NCI-H1048 (cell line): ENCODE data around the gene TMEM86A.

Source experiments
- DNase-seq: peaks from one replicate; lab custom pipeline; 2025; lab: John Stamatoyannopoulos, UW

TMEM86A gene

DNA sequence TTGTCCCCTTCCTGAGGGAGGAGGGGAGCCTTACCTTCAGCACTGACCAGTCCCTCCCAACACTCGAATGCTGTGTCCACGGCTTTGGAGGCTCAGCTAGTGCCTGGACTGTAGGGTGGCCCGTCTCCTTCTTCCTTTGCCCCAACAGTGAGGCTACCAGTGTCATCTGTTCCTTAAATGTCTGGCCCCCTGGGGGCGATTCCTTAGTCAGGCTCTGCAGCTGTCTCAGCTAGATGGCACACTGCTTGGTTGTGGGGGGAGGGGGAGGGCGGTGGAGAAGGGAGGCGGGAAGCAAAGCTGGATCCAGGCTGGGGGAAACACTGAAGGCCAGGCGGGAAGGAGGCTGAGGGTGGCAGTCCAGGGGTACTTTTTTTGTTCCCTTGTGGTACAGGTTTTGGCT lies 27.5 kb downstream of the TMEM86A start, which contains the start of gene IGSF22:
Gene IGSF22 (minus strand): TSS at position 149 of the 400 bp plus-strand sequence. CDS start 1,952 bp downstream, outside the sequence.
- DNase-seq, result no peak

DNA sequence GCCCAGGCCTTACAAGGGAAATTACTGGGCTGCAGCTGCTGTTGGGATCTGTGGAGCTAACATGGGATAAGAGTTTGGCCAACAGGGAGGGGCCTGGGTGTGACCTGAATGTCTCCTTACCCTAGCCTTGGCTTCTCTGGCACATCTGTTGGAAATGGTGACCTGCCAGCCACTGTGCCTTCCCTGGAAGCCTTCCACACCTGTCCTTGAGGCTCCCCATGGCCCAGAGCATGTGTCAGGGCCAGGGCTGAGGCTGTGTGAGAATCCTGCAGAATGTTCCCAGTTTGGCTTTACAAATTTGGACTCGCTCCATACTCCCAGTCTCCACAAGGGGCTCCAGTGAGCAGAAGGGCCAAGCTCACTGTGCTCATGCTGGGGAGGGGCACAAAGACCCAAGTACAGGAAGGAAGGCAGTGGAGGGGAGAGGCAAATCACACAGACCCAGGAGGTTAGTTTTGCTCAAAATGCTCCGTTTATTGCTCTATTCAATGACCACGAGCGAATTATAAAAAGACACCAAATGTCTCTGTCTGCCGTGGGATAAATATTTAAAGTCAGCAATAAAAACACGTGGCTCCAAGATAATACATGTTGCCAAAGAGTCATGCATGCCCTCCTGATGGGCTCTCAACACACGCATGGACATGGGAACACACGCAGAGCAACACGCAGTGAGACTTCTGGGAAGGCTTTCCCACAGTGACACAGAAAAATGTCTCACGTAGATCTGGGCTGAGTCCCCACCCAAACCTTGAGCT lies 29.1 kb downstream of the TMEM86A start:
- no peak for DNase-seq

DNA sequence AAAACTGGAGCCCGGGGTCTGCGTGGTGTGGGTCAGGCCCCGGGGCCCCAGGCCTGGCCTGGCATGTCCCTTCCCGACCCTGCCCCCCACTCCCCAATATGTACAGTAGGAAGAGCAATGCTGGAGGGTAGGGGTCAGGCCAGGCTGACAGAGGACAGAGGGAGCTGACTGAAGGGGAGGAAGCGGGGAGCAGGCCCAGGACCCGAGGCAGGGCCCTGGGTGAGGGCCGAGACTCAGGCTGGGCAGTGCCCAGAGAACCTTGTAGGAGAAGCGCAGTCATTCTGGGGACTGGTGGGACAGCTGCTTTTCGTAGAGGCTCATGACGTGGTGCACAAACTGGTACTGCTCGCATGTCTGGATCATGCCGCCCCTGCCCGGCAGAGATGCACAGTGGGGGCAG lies 30.1 kb downstream of the TMEM86A start:
- no peak for DNase-seq

DNA sequence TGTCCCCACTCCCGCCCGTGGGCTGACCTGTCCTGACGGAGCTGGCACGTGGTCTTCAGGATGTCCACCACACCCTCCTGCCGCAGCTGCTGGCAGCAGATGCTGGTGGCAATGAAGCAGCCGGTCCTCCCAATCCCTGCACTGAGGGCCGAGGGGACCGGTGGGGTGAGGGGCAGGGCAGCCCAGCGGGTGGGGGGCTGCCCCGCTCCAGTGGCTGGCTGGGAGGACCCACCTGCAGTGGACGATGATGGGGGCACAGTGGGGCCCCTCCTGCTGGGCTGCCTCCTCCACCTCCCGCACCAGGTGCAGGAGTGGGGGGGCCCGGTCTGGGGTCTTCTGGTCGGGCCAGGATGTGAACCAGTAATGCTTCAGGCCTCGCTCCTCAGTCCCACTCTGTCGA lies 30.8 kb downstream of the TMEM86A start:
- DNase-seq, result no peak

DNA sequence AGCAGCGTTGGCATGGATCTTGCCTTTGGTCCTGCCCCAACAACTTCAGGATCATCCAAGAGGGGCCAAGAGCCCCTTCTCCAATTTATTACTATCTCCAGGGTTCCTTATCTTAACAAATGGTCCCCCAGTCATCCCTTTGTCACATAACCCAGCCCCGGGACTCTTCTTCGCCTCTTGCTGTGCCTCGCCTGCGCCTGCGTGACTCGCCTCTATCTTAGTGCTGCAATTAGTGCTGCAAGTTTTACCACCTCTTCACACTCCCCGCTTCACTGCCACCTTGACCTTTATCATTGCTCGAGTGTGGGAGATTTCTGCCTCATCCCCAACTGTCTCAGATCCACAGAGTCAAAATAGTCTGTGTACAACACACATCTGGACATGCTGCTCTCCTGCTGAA lies 31.4 kb downstream of the TMEM86A start:
- DNase-seq, result no peak

DNA sequence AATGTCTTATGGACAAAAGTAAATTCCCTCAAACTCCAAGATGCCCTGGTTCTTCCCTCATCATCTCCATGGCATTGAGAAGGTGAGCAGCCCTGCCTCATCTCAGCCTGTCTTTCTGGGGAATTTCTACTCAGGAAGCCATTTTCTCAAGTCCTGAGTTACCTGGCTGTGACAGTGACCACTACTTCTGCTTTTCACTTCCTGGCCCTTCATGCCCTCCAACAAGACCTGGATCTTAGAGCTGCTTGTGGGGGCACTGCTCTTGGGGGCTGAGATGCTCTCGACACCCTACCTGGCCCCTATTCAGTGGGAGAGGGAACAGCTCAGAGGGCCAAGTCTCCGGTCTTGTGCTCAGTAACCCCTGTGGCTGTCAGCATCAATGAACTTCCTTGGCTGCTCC lies 32.9 kb downstream of the TMEM86A start:
- no peak for DNase-seq

DNA sequence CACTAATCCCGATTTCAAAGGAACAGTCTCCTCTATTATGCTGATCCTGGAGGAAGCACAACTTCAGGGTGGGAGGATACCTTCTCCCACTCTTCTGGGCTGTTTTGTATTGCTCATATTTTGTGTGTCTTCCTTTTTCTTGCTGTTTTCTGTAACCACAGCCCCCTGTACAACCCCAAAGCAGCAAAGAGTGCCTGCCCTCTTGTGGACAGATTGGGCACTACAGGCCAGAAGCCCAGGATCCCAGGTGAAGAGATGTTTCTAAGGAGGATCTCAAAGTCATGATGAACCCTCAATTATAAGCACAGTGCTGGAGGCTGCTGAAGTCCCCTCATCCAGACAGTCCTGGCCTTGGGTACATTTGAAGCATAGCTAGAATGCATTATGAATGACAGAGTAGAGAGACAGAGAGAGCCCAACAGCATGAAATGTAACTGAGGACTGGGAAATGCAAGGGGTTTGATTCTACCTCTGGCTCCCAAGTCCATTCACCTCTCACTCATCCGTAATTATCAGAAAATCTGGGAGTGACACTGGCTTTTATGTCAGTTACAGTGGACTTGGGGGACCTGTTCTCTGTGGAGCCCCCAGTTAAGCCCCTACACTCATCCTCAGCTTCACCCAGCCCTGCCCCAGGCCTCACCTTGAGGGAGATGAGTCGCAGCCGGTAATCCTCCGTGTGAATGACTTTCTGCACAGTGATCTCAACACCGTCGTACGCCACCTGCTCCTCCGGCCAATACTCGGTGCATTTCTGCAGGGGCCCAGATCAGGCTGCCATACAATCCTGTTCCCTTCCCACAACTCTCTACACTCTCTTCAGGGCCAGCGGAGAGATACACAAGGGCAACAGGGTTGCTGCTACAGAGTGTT lies 33.6 kb downstream of the TMEM86A start:
- no peak for DNase-seq

DNA sequence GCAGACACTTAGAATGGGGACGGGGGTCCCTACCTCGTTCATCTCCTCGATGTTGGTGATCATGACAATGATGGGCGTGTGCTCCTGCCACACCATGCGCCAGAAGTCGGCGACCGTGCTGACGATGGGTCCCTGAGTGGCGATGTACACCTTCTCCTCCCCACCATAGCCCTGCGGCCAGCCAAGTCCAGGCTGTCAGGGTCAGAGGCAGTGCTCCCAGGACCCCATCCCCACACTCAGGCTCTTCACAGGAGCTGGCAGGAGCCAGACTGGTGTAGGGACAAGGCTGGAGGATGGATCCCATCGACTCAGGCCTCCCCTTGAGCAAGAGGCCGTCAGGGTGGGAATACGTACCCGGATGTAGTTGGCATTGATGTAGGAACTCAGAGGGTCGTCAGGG lies 34.6 kb downstream of the TMEM86A start:
- no peak for DNase-seq

DNA sequence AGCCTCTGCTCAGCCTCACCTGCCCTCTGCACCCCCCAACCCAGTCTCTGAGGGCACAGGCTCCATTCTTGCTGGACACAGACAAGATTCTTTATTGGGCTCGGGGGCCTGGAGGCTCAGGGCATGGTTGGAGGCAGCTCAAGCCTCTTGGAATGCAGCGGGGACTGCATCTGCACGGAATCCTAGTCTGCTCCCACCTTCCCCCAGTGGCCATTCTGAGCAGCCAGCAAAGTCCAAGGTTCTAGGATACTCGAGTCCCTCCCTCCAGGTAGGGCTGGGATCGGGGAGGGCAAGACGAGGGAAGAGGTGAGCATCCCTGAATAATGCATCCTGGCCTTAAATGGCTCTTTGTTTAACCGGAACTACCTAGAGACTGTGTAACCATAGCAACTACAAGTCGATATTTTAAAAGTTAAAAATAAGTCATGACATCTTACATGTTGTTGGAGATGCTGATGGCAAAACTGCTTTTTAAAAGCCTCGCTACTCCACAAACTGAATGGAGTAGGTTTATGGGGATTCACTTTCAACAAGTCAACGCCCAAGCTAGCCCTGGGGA lies 38.1 kb downstream of the TMEM86A start:
- DNase-seq, result no peak

DNA sequence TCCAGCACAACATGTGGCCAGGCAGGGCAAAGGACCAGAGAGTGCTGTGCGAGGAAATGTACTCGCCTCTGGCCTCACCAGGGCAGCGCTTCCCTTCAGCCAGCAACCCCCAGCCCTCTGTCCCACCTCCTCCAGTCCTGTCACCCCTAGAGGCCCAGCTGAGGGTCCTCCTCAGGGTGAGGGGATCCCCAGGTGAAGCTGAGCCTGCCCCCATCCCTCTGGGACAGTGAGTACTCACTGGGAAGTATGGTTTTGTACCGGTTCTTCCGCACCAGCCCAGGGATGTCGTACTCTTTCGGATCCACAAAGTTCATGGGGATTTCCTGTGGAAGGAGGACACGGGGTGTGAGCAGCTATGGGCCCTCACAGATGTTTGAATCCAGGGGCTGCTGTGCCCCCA lies 39.1 kb downstream of the TMEM86A start:
- DNase-seq, result no peak

DNA sequence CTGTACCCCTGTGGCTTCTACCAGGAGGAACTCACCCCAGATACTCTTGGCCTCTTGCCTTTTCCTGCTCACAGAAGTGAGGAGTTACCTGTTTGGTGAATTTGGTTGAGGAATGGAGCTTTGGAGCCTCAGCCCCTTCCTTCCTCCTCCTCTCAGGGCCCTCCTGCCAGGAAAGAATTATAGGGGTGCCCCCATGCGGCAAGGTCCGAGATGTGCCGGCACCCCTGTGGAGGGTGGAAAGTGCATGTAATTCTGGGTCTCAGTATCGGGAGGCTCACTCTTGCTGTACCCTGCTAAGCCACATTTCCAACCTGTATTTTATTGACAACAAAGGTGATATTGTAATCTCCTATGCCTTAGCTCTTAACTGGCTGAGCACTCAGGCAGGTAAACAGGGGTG lies 41.1 kb downstream of the TMEM86A start:
- no peak for DNase-seq

DNA sequence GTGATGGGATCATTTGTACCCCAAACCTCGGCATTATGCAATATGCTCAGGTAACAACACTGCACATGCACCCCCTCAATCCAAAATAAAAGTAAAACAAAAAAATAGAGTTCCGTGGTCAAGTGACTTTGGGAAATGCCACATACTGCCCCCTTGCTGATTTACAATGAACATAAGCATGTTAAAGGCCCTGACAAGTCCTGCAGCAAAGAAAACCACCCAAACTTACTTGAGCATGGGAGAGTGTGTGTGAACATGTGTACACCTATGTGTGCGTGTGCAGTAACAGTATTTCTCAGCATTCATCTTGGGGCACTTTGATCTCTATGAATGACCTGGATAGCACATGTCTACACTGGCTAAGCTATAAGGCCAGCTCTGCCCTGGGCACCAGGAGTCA lies 43.2 kb downstream of the TMEM86A start:
- no peak for DNase-seq

DNA sequence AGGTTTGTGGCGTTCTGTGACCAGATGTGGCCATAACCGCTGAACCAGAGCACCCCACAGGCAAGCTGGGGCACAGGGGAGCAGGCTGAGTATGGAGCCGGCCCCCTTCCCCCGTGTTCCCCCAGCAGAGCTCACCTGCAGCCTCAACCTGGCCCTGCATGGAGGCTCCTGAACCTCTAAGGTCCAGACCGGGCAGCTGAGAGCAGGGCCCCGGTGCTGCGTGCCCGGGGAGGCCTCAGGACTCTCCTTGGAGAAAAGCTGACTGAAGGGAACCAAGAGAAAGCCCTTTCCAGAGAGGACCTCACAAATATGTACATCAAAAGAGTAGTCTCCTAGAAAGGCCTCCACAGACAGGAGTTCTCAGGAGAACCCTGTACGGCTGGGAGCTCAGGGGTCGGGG lies 44.8 kb downstream of the TMEM86A start:
- DNase-seq, result no peak

DNA sequence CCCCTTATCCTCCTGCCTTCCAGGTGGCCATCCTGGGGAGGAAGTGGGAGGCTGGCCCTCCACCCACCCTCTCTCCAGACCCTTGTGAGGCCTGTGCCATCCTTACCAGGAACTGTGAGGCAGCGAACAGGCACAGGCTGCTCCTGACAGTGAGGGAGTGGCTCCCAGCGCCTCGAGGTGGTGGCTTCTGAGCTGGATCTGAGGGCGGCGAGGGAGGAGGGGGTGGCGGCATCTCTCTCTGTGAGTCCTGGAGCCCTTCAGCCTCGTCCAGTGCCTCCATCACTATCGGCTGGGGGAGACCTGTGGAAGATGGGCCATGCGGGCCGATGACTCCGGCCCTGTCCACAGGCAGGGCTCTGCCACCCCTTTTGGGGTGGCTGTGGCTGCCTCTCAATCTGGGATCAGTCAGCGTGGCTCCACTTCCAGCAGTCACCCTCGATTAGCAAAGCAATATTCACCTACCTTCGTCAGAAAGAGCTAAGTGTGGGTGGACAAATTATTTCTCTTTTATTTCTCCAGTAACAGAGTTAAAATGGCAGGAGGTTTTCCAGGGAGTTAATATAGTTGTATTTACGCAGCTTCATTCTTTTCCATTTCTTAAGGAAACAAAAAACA lies 45.4 kb downstream of the TMEM86A start:
- no peak for DNase-seq

DNA sequence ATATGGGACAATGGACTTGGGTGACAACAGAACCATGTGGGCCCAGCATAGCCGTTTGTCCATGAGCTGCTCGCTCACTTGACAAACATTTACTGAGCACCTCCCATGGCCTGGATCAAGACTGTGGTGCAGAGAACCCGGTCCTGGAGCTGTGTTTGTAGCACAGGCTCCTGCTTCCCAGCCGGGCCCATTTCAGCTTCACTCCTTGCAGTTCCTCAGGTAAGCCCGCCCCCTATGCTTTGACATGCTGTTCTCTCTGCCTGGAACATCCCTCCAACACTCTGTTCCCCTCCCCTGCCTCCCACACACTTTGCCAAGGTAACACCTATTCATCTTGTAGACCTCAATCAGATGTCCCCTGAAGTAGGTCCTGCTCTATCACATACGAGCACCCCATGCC lies 46.7 kb downstream of the TMEM86A start:
- DNase-seq, result no peak

DNA sequence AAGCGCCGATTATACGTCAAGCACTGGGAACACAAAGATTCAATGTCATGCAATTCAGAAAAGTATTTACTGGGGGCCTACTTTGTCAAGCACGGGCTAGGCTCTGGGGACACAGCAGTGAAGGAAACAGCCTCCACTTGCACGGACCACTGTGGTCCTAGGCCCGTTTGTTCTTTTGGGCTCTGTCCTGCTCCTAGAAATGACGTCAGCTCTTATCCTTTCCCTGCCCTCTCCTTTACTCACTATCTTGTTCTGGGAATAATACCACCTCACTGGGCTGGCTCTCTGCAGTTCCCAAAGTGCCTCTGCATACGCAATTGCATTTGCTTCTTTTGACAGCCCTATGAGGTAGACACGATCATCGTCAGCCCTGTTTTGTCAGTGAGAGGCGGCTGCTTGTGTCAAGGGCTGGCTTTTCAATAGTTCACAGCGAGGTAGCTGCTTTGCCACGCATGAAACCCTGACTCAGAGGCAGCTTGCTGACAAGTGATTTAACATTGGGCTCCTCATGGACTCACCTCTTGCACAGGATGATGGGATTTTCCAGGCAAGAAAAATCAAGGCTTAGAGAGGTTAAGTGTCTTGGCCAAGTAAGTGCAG lies 50.3 kb downstream of the TMEM86A start:
- DNase-seq, result no peak

DNA sequence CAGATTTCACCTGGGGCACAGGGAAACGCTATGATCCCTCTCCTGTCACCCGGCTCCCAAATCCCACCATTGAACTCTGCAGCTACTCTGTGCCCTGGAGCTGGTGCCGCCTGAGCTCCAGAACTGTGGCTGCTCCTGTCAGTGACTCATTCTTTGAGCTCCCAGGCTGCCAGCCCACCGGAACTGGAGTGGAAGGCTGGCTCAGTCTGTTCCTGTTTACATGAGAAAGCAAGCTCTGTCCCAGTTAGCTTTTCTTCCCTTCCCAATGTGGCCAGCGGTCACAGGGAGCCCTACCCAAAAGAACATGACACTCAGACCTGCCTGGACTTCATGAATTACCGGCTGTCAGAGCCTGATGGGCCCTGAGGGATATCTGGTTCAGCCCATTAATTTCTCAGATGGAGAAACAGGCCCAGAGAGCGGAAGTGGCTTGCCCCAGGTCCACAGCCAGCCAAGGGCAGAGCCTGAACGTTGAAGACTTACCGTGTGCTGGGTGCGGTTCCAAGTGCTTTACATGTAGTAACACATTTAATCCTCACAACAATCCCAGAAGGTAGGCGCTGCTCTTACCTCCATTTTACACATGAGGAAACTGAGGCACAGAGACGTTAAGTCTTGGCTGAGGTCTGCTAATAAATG lies 51.2 kb downstream of the TMEM86A start:
- no peak for DNase-seq

DNA sequence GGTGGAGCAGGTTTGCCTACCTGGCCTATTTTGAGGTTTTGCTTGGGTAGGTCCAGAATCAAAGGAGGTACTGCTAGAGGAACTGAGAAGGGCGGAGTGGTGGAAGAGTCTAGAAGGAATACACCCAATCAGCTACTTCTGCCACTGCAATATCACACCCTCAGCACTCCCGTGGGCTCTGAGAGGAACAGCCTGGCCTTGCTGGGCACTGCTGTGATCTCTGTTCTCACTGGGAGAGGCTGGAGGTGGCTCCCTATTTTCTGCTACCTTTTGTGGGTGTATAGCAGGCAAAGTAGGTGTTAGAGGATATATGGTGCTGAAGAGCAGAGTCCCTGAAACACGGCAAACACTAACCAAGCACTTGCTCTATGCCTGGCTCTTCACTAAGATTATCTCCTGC lies 52.4 kb downstream of the TMEM86A start:
- no peak for DNase-seq

DNA sequence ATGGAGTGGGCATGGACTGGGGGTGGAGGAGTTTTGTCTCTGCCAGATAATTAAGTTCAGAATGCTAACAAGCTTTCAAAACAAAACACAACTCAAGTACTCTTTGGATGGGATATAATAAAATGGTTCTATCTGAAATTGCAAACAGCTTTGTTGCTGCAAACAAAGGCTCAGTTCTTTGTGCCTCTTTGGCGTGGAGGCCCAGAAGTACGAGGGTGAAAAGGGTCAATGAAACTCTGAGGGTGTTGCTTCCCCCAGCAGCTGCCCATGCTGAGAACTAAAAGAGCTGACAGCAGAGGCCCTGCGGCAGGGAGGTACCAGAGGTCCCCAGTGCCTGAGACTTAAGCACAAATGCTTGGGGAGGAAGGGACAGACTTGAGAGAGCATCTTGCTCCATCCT lies 53.9 kb downstream of the TMEM86A start:
- DNase-seq, result no peak

DNA sequence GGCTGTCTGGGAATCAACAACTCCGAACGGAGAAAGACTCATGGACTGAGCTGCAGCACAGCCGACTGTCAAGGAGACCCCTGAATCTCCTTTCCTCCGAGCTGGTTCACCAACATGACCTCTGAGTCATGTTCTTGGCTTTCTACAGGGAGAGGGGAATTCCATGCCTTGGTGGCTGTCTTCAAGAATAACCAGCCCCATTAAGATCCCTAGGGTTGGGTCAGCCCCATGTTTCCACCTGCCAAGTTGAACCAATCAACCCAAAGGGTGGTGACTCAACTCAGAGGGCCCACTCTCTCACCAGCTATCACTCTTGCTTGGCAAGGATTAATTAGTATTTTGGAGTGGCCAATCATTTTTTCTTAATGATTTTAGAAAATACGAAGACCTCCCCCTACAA lies 55.7 kb downstream of the TMEM86A start:
- no peak for DNase-seq
